ENCODE results near the gene TNFRSF6B.
"Not testable (repeated sequence)": the region's sequence is repeated elsewhere in the genome, so short reads cannot be mapped to it uniquely, and the experiment has no call there.

GRCh38 chr20:63730189-63730733 lies 33.8 kb downstream of the TNFRSF6B start:
- TF ChIP-seq CTCF (conservative IDR thresholded peaks at IDR 0.05 in 1 of 2, IDR thresholded peaks at IDR 0.05 in 1 of 2; ENCODE audit: low read depth in 1 of 2, low read length in 2 of 2); EZH2 (IDR thresholded peaks at IDR 0.05; ENCODE audit: low read length, missing control alignments): not testable (repeated sequence)

All from fibroblast of lung (primary cell).